SK-N-SH (cell line): ENCODE results near the gene TDP2.
"Not testable (repeated sequence)": the region's sequence is repeated elsewhere in the genome, so short reads cannot be mapped to it uniquely, and the experiment has no call there.

ENCODE experiments used
- CTCF ChIP-seq: fragments of 200-600 bp; sonication (generic); IDR thresholded peaks from 2 replicates; pipeline ENCODE4 v1.6.1; 2017; ENCODE audit warnings: antibody characterized with exemption, mild to moderate bottlenecking, moderate library complexity
- EZH2phosphoT487 ChIP-seq: fragments of 200-600 bp; sonication (generic); IDR thresholded peaks from 2 replicates; pipeline ENCODE4 v1.6.1; 2017; ENCODE audit warnings: low read depth, mixed run types, mild to moderate bottlenecking, antibody characterized with exemption, moderate library complexity, borderline replicate concordance
- JUND ChIP-seq: IDR thresholded peaks from 2 replicates; pipeline ENCODE4 v1.4.0; 2012
- RAD21 ChIP-seq: IDR thresholded peaks from 2 replicates; pipeline ENCODE4 v1.6.1; 2012; ENCODE audit warnings: mild to moderate bottlenecking, low read length
- SMC3 ChIP-seq: IDR thresholded peaks from 2 replicates; pipeline ENCODE4 v1.6.1; 2012; ENCODE audit warnings: low read depth, low read length, improper control_type of control experiment

- not testable (repeated sequence) for TF ChIP-seq JUND, CTCF, SMC3, EZH2phosphoT487, RAD21
These were observed 12.2 kb upstream of the TDP2 start for GRCh38 chr6:24678792-24679352.
